Measurements from ENCODE around the gene SEC22A.

SEC22A gene, protein sequence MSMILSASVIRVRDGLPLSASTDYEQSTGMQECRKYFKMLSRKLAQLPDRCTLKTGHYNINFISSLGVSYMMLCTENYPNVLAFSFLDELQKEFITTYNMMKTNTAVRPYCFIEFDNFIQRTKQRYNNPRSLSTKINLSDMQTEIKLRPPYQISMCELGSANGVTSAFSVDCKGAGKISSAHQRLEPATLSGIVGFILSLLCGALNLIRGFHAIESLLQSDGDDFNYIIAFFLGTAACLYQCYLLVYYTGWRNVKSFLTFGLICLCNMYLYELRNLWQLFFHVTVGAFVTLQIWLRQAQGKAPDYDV

GRCh38 chr3:123201557-123202427 lies at the start of gene SEC22A:
Gene SEC22A, plus strand, starts transcription at chr3:123201943. Its CDS starts 7,275 bp downstream, at chr3:123209218.
- peak; percentile 93 to 97 for DNase-seq

- DNase-seq, result no peak
Observed at GRCh38 chr3:123152687-123153086, 49.1 kb upstream of the SEC22A start.

GRCh38 chr3:123153125-123154019 lies 48.4 kb upstream of the SEC22A start:
- DNase-seq, result no peak

DNA sequence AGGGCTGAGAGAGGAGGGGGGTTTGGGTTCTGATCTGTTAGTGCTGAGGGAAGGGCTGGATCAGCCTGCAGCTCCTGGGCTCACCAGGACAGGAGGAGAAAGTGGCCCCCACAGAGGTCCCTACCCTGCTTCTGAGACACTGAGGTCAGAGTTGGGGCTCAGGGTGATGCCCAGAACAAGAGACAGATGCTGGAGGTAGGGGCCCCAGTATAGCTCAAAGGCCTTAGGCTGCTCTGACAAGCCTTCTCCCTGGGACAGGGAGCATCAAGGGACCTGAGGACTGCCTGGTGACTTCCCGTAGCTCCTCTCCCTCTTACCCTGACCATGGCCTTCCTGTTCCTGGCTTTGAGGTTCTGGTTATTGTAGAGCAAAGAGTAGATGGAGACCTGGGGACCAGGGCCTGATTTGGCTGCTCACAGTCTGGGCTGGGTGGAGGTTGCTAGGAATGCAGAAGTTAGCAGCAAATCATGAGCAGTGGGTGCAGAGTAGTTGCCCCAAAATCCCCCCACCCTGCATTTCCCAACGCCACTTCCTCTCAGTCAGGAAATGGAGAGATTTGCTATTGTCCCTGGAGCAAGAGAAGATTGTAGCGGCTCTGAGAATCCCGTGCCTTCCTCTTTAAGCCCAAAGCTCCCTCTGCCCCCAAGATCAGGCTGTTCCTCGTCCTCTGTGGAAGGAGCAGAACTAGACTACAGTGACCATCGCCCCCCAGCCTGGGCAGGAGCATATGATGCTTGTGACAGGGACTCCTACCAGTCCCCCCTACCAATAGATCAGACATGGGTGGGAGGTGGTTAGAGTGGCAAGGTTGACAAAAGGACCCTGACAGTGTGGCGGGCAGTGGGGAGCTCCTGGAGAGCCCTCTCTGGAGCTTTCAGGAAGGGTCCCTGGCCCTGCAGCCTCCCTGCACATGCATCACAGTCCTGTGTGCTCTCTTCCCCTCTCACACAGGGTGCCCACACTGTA lies 47.4 kb upstream of the SEC22A start:
- no peak for DNase-seq

DNA sequence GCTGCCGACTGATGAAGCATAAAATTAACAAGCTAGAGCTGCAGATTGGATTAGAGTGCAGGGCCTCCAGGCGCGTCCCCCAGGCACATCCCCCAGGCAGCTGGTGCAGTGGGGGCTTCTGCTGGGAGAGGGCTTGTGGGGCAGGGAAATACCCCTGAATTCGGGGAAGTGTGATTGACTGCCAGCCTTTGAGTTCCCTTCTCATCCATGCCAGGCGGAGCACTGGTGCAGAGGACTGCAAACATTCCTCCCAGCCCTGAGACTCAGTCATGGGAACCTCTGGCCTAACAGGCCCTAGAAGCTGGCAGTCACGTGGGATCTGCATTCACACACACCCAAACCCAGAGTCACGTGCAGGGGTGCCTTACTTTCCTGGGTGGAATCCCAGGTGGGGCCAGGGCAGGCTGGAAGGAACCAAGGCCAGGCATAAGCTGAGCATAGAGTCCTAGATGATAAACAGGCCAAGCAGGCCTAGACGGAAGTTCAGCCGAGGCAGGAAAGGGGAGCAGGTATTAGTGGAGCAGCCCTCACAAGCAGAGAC lies 46.2 kb upstream of the SEC22A start:
- no peak for DNase-seq

DNA sequence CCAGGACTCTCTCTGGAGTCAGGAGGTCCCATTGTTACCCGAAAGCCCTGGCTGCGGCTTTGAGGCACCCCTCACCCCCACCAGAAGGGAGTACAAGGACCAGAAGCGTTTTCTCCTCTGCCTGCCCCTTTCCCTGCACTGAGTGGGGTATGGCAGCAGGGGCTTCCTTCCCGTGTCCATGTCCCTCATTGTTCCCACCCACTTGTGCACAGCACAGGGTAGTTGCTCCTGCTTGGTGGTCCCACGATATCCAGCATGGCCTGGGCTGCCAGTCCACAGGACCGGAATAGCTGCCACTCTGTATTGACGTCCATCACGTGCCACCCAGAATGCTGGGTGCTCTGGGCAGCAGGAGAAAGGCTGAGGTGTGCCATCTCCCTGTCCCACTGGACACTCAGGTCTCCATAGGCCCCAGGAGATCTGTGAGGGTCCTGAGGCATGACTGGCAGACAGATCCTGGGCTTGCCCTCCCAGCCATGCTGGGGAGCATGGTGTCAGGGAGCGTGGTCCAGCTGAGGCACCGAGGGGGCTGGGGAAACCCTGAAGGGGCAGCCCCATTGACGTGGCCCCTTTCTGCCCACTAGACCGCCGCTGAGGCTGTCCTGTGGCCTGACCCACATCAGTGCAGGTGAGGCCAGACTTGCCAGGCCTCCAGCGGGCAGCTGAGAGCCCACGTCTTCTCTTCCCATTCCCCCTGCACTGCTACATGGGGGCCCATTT lies 45.3 kb upstream of the SEC22A start:
- DNase-seq, result no peak

- no peak for DNase-seq
Observed at GRCh38 chr3:123157209-123157597, 44.5 kb upstream of the SEC22A start.

DNA sequence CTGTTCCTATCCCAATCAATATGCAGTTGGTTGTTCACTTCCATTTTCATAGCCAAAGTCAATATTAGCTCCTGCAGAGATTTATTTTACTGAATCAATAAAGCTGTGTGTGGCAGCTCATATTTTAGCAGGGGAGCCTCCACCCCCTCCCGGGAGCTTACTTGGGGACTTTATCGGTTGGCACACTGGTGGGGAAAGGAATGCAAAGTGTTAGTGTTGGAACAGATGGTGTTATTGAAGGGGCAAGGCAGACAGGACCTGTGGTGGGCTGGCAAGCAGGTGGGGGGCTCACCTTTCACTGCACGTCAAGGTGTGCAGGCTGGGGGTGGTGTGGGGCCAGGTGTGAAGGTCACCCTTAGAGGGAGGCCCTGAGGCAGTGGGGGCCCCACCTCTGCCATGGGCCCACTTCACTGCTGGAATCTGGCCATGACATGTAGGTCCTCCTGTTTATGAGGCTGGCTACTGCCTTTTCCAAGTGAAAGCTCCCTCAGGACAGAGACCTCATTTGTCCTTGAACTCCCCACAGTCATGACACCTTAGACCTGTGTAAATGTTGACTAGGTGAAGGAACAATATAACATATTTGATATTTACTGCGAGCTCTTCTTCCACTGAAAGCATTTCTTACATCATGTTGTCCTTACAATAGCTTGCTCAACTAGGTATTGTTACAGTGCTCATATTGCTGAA lies 44.0 kb upstream of the SEC22A start:
- DNase-seq, result no peak

GRCh38 chr3:123158330-123158729 lies 43.4 kb upstream of the SEC22A start:
- DNase-seq, result no peak

GRCh38 chr3:123158899-123159390 lies 42.8 kb upstream of the SEC22A start:
- no peak for DNase-seq

DNA sequence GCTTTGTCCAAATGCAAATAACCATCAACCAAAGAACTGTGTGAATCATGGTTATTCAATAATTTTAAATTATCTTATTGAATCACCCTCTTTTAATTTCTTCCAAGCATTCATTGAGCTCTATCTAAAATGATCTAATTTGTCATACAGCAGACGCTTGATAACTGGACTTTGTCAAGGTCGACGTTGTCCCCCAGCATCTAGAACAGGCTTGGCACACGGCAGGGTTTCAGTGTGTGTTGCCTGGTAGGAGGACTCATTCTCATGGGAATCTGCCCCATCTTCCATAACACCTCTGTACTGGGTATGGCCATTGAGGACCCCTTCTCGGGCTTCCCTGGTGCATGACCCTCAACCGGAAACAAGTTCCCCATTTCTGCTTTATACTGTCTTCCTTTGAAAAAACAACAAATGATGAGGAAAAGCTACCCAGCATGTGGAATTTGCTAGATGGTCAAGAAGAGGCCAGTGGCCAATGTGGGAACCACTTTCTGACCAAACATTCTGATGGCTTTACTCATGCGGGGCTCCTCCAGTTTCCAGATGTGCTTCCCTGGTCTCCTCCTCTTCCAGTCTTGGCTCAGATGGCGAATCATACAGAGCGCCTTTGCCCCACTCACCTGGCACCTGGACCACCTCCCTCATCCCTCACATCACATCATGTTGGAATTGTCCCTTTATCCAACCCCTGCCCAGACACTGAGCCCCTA lies 41.7 kb upstream of the SEC22A start:
- no peak for DNase-seq

DNA sequence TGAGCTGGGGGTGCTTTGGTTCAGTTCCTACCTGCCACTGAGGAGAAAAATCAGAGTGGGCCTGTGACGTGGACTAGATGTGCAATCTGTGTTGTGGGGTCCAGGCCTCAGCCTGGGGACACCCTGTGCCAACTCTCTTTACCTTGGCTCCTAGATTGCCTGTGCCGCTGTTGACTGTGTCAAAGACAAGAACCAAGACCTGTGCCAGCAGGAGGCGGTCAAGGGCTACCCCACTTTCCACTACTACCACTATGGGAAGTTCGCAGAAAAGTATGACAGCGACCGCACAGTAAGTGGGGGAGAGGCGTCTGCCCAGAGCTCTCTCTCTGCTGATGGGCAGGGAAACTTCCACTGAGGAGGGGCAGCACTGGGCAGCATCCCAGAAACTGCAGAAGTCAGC lies 40.6 kb upstream of the SEC22A start:
- no peak for DNase-seq

GRCh38 chr3:123163141-123163540 lies 38.6 kb upstream of the SEC22A start:
- DNase-seq, result peak in 1 of 2 experiments; percentile 15

- no peak for DNase-seq
Observed at GRCh38 chr3:123165163-123165562, 36.6 kb upstream of the SEC22A start.

DNA sequence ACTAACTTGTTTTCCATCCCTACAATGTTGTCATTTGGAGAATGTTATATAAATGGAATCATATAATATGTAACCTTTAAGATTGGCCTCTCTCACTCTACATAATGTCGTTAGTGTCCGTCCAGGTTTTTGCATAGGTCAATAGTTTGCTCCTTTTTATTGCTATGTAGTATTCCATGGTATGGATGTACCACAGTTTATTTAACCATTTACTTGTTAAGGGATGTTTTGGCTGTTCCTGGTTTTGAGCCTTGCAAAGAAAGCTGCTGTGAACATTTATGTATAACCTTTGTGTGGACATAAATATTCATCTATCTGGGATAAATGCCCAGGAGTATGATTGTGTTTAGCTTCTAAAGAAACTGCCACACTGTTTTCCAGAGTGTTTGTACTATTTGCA lies 34.1 kb upstream of the SEC22A start:
- DNase-seq, result no peak

DNA sequence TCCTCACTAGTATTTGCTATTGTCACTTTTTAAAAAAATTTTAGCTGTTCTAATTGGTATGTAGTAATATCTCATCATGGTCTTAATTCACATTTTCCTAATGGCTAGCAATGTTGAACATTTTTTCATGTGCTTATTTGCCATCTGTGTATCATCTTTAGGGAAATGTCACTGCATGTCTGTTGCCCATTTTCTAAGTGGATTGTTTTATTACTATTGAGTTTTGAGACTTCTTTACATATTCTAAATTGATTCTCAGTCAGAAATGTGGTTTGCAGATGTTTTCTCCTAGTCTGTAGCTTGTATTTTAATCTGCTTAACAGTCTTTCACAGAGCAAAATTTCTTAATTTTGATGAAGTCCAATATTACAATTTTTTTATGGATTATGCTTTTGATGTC lies 33.6 kb upstream of the SEC22A start:
- no peak for DNase-seq

GRCh38 chr3:123168605-123169004 lies 33.1 kb upstream of the SEC22A start:
- no peak for DNase-seq

DNA sequence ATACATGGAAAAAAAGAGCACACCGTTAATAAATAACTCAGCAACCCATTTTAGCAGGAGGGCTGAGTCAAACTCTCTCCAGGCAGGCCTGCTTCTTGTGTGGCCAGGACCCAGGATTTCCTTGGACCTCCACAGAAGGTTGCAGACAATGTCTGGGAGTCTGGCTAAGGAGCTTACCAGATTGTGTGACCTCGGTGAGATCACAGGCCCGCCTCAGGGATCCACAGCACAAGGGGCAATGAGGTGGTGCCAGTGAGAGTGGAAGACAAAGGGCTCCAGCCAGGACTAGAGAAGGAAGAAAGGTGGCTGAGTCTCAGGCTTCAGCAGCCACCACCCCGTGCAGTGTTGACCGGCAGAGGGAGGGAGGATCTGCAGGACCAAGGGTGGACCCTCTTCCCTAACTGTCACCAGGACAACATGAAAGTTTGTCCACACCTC lies 32.2 kb upstream of the SEC22A start:
- no peak for DNase-seq

DNA sequence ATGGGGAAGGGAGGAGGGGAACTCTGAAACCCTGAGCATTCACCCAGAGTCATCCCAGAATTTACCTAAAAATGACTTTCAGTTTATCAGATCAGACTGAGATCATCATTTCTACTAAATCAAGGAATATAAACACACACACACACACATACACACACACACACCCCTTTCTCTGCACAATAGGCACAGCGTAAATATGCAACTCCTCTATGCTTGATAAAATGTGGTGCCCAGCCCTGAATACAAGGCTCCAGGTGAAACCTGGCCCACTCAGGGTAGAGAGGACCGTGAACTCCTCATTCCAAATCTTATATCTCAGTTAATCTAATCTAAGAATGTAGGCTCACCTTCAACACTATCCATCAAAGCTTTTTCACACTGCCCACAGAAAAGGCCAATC lies 31.8 kb upstream of the SEC22A start:
- no peak for DNase-seq
